HG03378 (cell line): Measurements from ENCODE around the gene SLC24A3.

Source experiments
- ATAC-seq: cut with Tn5 transposase; IDR thresholded peaks from one replicate; pipeline ENCODE4 v1.9.1; 2021; ENCODE audit warnings: mild to moderate bottlenecking, moderate library complexity; ENCODE audit not compliant: unreplicated experiment

Gene SLC24A3

DNA sequence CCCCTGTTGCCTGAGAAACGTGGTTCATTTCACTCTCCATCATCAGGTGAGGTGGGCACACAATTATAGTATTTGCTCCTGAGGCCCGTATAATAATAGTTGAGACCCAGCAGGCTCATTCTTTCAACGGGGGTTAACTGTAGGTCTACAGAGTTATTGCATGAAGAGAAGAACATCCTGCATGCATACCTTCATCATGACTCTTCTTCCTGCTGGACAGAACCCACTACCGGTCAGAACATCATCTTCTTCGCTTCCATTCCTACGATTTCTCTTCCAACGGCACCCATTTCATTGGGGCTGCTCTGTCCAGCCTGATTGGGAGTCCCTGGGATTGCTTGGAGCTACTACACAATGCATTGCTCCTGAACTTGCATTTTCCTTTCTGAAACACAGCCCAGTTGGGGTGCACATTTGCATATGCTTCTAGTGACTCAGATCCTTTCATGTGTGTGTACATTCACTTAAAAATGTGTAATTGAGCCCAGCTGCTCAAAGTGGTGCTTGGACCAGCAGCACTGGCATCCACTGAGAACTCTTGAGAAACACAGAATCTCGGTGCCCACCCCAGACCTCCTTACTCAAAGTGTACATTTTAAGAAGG is 57.4 kb downstream of the SLC24A3 start:
- ATAC-seq = no peak

GRCh38 chr20:19271879-19272651 is 59.6 kb downstream of the SLC24A3 start:
- no peak for ATAC-seq

DNA sequence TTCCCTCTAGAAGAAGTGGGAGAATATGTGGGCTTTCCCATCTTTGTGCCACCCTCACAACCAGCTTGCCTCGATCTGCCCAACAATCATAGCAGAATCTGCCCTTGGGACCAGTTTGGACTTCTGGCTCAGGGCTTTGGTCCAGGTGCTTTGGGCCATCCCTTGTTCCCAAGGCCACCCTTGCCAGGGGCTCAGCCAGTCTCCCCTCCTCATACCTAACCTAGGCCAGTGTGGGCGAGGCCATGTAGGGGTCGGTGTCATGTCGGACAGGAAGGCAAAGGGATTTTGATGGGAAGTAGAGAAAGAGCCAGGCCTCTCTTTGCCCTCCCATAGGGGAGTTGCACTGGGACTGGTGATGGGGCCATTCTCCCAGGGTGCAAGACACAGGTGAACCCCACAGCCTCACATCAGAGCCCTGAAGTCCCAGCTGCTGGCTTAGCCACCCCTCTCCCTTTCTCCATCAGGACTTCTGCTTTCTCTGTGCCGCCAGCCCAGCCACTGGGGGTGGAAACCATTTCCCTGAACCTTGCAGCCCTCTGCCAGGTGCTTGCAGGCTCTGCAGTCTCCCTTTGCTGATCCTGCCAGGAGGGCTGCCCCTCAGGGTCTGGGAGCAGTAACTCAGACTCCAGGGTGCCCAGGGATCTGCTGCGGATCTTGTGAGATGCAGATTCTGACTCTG is 60.7 kb downstream of the SLC24A3 start:
- no peak for ATAC-seq

DNA sequence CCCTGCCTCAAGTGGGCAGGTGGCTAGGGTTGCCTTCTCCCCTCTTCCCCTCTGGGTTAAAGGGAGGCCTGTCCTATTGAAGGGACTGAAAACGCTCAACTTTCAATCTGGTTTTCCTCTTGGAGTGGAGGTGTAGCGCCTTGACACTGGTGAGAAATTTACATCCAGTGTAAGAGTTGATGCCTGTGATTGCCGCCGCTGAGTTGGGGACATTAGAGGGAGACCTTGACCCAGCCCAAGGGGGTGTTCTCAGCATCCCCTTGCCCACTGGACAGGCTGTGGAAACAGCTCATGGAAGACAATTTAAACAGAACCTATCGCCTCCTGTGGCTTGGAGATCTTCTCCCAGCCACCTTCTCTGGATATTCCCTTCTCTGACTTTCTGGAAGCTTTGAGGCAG is 61.6 kb downstream of the SLC24A3 start:
- ATAC-seq = no peak

- ATAC-seq = no peak
Measured at GRCh38 chr20:19274412-19275015, 62.1 kb downstream of the SLC24A3 start.

DNA sequence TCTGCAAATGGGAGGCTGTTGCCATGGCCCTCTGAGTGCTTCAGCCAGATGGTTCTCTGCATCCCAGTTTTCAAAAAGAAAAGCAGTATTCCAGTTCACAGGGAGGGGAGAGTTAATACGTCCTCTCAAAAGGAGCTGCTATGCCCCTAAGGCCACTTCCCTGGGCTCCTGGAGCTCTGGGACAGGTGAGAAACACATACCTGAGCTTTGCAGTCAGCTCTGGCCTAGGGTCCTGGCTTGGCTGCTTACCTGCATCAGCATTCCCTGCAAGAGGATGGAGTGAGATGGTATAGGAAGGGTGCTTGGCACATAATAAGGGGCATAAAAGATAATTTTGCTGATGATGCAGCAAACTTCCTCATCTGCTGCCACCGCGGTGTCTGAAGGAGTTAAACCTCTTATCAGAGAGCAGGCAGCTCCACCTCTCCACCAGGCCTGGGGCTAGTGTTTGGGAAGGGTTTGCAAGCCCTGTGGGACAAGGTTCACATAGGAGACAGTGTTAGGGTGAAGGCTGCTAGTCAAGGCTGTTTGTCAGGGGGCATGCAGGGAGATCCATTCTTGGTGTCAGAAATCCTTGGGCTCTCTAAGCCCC is 62.7 kb downstream of the SLC24A3 start:
- ATAC-seq = no peak

- ATAC-seq = no peak
Measured at GRCh38 chr20:19275630-19276071, 63.2 kb downstream of the SLC24A3 start.

GRCh38 chr20:19277381-19277780 is 64.9 kb downstream of the SLC24A3 start:
- no peak for ATAC-seq

DNA sequence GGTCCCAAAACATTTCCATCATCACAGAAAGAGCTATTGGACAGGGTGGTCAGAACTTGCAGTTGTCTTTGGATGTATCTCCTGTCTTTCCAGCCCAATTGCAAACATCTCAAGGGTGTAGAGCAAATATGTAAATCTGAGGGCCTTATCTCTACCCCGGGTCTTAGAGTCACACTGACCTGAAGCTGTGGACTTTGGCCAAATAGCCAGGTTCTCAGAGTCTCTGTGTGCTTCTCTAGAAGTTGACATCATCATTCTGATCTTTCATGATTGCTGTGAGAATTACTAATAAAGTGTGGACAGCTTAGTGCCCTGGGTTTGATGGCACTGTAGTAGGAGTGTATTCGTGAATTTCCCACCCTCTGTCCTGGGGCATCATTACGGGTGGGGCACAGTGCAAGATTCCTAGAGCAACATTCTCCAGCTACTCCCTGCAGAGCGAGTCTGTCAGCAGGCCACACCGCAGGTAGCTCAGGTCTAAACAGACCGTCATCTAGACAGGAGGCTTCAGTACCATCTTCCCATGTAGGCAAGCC is 71.1 kb downstream of the SLC24A3 start:
- no peak for ATAC-seq

- ATAC-seq = no peak
Measured at GRCh38 chr20:19284400-19285178, 72.1 kb downstream of the SLC24A3 start.

GRCh38 chr20:19285436-19285835 is 73.0 kb downstream of the SLC24A3 start:
- no peak for ATAC-seq

DNA sequence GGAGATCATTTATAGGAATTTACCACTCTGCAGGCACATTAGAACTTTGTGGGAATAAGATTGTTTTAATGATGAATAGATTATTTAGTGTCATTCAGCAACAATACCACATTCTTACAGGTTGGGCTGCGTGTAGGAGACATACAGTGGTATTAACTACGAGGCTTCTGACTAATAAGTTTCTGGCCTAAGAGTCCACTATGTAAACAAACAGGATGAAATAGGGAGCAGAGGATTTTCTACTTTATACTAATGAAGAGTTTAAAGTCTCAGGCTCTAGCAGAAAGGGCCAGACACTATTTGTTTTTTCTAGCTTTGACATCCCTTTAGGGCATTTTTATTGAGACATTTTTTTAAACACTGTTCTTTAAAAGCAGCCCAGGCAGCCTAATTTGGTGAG is 75.6 kb downstream of the SLC24A3 start:
- no peak for ATAC-seq

DNA sequence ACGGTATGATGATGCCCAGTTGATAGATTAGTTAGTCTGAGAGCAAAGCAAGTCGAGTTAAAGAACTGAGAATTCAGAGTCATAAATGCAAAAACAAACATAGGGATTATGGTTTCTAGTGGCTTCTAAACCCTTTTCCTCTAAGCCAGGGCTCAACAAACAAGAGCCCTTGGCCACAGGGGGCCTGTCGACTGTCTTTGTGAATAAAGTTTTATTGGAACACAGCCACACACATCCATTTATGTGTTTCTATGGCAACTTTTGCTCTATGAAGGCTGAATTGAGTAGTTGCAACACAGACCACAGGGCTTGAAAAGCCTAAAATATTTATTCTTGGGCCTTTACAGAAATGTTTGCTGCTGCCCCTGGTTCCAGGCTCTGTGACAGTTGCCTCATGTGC is 76.2 kb downstream of the SLC24A3 start:
- ATAC-seq = no peak

DNA sequence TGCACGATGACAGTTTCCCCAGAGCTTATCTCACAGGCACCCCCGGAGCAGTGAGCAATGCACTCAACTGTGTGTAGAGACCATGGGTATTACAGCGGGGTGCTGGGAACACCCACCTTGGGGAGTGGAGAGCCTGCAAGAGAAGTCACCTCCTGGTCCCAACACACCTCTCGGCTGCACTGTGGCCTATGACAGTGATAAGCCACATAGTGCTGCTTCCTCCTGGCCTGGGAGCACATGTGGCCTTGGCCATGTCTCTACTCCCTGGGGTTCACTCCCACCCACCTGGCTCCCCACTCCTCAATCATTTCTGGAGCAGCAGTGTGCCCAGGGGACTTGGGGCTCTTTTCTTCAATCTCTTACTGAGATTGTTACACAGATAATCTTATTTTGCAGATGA is 77.0 kb downstream of the SLC24A3 start:
- ATAC-seq = no peak

DNA sequence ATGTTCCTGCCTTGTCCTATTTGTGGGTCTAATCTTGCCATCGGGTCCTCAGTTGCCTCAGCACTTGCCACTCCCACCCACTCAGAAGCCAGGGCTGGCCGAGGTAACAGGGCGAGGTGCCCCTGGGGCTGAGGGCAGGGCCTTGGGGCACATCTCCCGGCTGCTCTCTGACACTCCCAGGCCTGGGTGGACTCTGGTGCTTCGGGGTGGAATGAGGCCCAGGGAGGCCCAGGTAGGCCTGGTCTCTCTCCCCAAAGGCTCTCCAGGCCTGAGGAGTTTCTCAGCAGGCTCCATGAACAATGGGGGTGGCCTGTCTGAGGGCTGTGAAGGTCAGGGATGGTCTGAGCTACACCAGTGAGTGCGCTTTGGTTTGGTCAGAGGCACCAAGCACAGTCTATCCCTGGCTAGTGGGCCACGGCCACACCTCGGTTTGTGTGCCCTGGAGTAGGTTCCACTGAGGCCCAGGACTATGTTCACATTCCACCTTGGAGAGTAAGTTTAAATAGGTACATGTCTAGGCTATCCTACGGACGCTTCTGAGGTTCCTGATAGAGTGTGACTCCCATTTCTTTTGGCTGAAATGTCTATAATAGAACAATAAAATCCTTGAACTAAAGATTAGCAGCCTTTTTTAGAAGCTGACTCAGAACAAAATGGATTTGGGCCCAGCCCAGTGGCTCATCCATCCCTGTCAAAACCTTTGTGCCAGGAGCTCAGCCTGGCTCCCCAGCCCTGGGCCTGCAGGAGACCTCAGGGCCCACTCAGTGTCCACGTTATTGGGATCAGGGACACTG is 78.8 kb downstream of the SLC24A3 start:
- ATAC-seq = no peak

GRCh38 chr20:19291818-19292132 is 79.3 kb downstream of the SLC24A3 start:
- ATAC-seq = no peak

- no peak for ATAC-seq
Measured at GRCh38 chr20:19292254-19292653, 79.8 kb downstream of the SLC24A3 start.

DNA sequence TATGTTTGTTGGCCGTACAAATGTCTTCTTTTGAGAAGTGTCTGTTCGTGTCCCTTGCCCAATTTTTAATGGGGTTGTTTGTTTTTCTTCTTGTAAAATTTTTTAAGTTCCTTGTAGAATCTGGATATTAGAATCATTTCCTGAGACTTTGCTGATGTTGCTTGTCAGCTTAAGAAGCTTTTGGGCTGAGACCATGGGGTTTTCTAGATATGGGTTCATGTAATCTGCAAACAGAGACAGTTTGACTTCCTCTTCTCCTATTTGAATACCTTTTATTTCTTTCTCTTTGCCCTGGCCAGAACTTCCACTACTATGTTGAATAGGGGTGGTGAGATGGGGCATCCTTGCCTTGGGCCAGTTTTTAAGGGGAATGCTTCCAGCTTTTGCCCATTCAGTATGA is 82.6 kb downstream of the SLC24A3 start:
- no peak for ATAC-seq

DNA sequence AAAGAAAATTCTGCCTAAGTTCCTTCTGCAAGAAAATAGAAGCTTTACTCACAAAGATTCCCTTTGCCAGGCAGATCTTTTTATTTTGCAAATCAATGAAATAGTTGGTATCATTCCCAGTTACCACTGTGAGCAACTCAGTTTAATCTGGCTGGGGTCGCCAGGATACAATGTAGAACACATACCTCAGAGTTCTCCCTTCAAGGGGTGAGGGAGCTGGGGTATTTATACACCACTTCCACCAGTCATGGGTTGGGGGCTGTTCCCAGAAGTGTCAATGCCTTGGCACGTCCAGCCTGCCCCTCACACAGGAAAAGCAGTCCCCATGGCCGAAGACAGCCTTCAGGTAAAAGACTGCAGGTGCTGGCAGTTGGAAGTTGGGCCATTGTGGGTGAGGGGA is 86.2 kb downstream of the SLC24A3 start:
- ATAC-seq = no peak

GRCh38 chr20:19300395-19300794 is 88.0 kb downstream of the SLC24A3 start:
- ATAC-seq = no peak
